ENCODE measurements around the gene TSPYL6. TPM values are rescaled to one million over a fixed set of nuclear protein-coding genes. Genes with fewer than 3 reads are reported as not detected.

TSPYL6 gene
- total RNA-seq, 1 experiment from 2014 or later: not detected

DNA sequence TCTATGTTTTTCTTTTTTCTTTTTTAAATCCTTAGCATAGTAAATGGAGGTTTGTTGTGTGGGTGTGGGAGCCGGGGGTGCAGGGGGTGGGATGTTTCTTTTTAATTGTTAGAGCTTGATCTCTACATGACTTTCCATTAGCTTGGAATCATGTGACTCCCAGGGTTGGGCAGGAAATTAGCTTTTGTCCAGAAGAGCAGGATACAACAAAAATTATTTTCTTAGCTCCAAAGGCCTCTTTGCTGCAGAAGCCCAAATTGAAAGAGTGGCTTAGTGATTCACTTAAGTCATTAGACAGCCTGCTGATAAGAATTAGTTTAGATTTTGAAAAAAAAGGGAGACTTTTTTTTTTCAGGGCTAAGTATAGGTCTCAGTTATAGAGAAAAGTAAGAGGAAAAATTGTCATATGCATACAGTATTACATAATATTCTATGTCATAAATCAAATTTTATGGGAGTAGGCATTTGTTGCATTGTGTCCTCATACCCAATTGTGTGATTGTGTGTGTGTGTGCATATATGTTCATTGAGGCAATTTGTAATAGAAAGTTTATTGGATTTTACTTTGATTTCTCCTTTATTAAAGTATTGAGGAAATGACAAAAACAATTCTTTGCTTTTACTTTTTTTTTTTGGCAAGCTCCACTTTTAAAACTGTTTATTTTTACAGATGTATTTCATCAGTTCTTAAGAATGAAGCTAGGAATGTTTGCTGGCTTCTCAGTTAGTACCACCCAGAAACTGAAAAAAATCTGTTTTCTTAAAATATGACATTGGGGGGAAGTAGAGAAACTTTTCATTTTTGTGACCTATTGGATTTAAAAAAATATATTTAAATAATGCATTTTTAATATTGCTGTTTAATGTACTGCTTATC, 47.4 kb downstream of the TSPYL6 start:
- intact Hi-C loops (cut with micrococcal nuclease; ENCODE audit: unreplicated experiment): loop anchor here (5.0 kb wide), 2 partner anchors 249 to 294 kb away; partner anchors contain the start of gene SPTBN1
- H3K27me3 Mint-ChIP-seq (ENCODE audit: unreplicated experiment): no peaks in the 10 kb centered on the region
- no peaks in the 10 kb centered on the region for H3K36me3 Mint-ChIP-seq (ENCODE audit: insufficient read depth, unreplicated experiment)
- no peak overlapping the region for H3K4me3 Mint-ChIP-seq (ENCODE audit: low read depth, unreplicated experiment)
- no peak overlapping the region for H3K27ac Mint-ChIP-seq (ENCODE audit: unreplicated experiment)
- no peaks in the 10 kb centered on the region for H3K4me1 Mint-ChIP-seq (ENCODE audit: low read depth, unreplicated experiment)
- DNase-seq: no peak
- H3K9me3 Mint-ChIP-seq (ENCODE audit: low read depth, unreplicated experiment): no peaks in the 10 kb centered on the region
- CTCF ChIA-PET: no interaction called here
- no TSS peak for BruUV-seq (replicated peaks)
- TF ChIP-seq, protein P1, sequence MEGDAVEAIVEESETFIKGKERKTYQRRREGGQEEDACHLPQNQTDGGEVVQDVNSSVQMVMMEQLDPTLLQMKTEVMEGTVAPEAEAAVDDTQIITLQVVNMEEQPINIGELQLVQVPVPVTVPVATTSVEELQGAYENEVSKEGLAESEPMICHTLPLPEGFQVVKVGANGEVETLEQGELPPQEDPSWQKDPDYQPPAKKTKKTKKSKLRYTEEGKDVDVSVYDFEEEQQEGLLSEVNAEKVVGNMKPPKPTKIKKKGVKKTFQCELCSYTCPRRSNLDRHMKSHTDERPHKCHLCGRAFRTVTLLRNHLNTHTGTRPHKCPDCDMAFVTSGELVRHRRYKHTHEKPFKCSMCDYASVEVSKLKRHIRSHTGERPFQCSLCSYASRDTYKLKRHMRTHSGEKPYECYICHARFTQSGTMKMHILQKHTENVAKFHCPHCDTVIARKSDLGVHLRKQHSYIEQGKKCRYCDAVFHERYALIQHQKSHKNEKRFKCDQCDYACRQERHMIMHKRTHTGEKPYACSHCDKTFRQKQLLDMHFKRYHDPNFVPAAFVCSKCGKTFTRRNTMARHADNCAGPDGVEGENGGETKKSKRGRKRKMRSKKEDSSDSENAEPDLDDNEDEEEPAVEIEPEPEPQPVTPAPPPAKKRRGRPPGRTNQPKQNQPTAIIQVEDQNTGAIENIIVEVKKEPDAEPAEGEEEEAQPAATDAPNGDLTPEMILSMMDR (IDR thresholded peaks at IDR 0.05; ENCODE audit: unreplicated experiment): no peak

- intact Hi-C loops (cut with micrococcal nuclease; ENCODE audit: unreplicated experiment): loop anchor here (2.0 to 5.0 kb wide), 3 partner anchors 250 to 497 kb away; partner anchors contain the start of gene SPTBN1
- no peak for DNase-seq
- CTCF ChIA-PET: no interaction called here
- H3K4me1 Mint-ChIP-seq (ENCODE audit: low read depth, unreplicated experiment): no peaks in the 10 kb centered on the region
- no peak overlapping the region for H3K4me3 Mint-ChIP-seq (ENCODE audit: low read depth, unreplicated experiment)
- no peaks in the 10 kb centered on the region for H3K36me3 Mint-ChIP-seq (ENCODE audit: insufficient read depth, unreplicated experiment)
- no peak overlapping the region for H3K27ac Mint-ChIP-seq (ENCODE audit: unreplicated experiment)
- H3K9me3 Mint-ChIP-seq (ENCODE audit: low read depth, unreplicated experiment): no peaks in the 10 kb centered on the region
- TF ChIP-seq, protein P1 (IDR thresholded peaks at IDR 0.05; ENCODE audit: unreplicated experiment): no peak
- BruUV-seq (replicated peaks): no TSS peak
- H3K27me3 Mint-ChIP-seq (ENCODE audit: unreplicated experiment): no peaks in the 10 kb centered on the region
These were observed 48.3 kb downstream of the TSPYL6 start for GRCh38 chr2:54207666-54208195.

DNA sequence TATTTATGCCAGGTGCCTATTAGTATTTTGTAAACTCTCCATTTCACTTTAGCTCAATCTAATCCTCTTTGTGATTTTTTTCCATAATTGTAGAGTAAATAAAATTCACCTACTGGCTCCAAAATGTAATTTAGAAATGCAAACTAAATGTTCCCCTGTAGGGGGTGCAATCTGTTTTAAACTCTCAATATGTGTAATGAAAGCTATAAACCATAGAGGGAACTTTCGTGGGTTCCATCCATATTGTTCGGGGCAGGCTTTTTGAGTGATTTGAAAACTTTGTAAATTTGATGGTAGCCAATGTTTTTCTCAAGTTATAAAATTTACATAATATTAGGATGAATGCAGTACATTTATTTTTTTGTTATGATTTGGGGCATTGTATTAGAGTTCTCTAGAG, 49.4 kb downstream of the TSPYL6 start:
- no peaks in the 10 kb centered on the region for H3K4me1 Mint-ChIP-seq (ENCODE audit: low read depth, unreplicated experiment)
- BruUV-seq (replicated peaks): no TSS peak
- intact Hi-C loops (cut with micrococcal nuclease; ENCODE audit: unreplicated experiment): loop anchor here (2.0 to 5.0 kb wide), 3 partner anchors 251 to 498 kb away; partner anchors contain the start of gene SPTBN1
- no peaks in the 10 kb centered on the region for H3K36me3 Mint-ChIP-seq (ENCODE audit: insufficient read depth, unreplicated experiment)
- CTCF ChIA-PET: interaction anchor here (0.9 to 1.8 kb wide), 4 partner anchors 10 to 502 kb away, joined by 3 to 4 read pairs (median 3); no protein-coding TSS in a partner anchor
- no peaks in the 10 kb centered on the region for H3K27me3 Mint-ChIP-seq (ENCODE audit: unreplicated experiment)
- H3K4me3 Mint-ChIP-seq (ENCODE audit: low read depth, unreplicated experiment): no peak overlapping the region
- H3K9me3 Mint-ChIP-seq (ENCODE audit: low read depth, unreplicated experiment): no peaks in the 10 kb centered on the region
- TF ChIP-seq, protein P1 (IDR thresholded peaks at IDR 0.05; ENCODE audit: unreplicated experiment): peak; percentile 48
- H3K27ac Mint-ChIP-seq (ENCODE audit: unreplicated experiment): no peak overlapping the region
- peak; percentile 28 for DNase-seq

- H3K9me3 Mint-ChIP-seq (ENCODE audit: low read depth, unreplicated experiment): no peaks in the 10 kb centered on the region
- TF ChIP-seq, protein P1 (IDR thresholded peaks at IDR 0.05; ENCODE audit: unreplicated experiment): no peak
- no peak overlapping the region for H3K4me3 Mint-ChIP-seq (ENCODE audit: low read depth, unreplicated experiment)
- no peaks in the 10 kb centered on the region for H3K4me1 Mint-ChIP-seq (ENCODE audit: low read depth, unreplicated experiment)
- no peak for DNase-seq
- H3K36me3 Mint-ChIP-seq (ENCODE audit: insufficient read depth, unreplicated experiment): no peaks in the 10 kb centered on the region
- H3K27ac Mint-ChIP-seq (ENCODE audit: unreplicated experiment): no peak overlapping the region
- CTCF ChIA-PET: interaction anchor here (0.6 kb wide), 1 partner anchor 482 kb away, joined by 3 read pairs; no protein-coding TSS in a partner anchor
- intact Hi-C loops (cut with micrococcal nuclease; ENCODE audit: unreplicated experiment): no loop called here
- no TSS peak for BruUV-seq (replicated peaks)
- H3K27me3 Mint-ChIP-seq (ENCODE audit: unreplicated experiment): no peaks in the 10 kb centered on the region
These were observed 51.6 kb downstream of the TSPYL6 start for GRCh38 chr2:54204476-54204875.

Other genes with a start within 250 kb of the TSPYL6 start
- 10.5 and 10.9 TPM in 2 replicates for gene ACYP2, start 140.6 kb downstream of the TSPYL6 start, total RNA-seq (2022)
- 611 and 687 TPM in 2 replicates for gene SPTBN1, start 200.1 kb upstream of the TSPYL6 start, total RNA-seq (2022)